GM23338 (cell line): ENCODE data around the gene NPHP3. TPM values are rescaled to one million over a fixed set of nuclear protein-coding genes. Genes with fewer than 3 reads are reported as not detected.

ENCODE experiments used
- ATAC-seq: fragments of 200-7000 bp; cut with Tn5 transposase; 3 replicates; pipeline ENCODE4 v1.9.1; 2020
- DNase-seq: peaks from one replicate; pipeline ENCODE4 v3.0.0-alpha.2; 2015; ENCODE audit warnings: low spot score
- H2AFZ ChIP-seq: fragments of 200-600 bp; sonication (generic); 2 replicates; pipeline ENCODE4 v1.8.0; 2016; ENCODE audit warnings: antibody characterized with exemption, mild to moderate bottlenecking, moderate library complexity
- H3F3A ChIP-seq: fragments of 200-600 bp; sonication (generic); replicated peaks from 2 replicates; pipeline ENCODE4 v1.8.0; 2017; ENCODE audit warnings: antibody characterized with exemption, mixed run types, low read depth
- H3K27ac ChIP-seq: fragments of 200-600 bp; sonication (generic); 2 replicates; pipeline ENCODE4 v1.6.1; 2016; ENCODE audit warnings: low read depth
- H3K27me3 ChIP-seq: fragments of 200-600 bp; sonication (generic); 2 replicates; pipeline ENCODE4 v1.8.0; 2016; ENCODE audit warnings: mild to moderate bottlenecking, mixed run types, moderate library complexity; ENCODE audit not compliant: insufficient read depth
- H3K36me3 ChIP-seq: fragments of 200-600 bp; sonication (generic); 2 replicates; pipeline ENCODE4 v1.8.0; 2016; ENCODE audit warnings: mild to moderate bottlenecking; ENCODE audit not compliant: insufficient read depth
- H3K4me1 ChIP-seq: fragments of 200-600 bp; sonication (generic); 2 replicates; pipeline ENCODE4 v1.8.0; 2016; ENCODE audit warnings: mild to moderate bottlenecking, moderate library complexity; ENCODE audit not compliant: insufficient read depth
- H3K4me2 ChIP-seq: fragments of 200-600 bp; sonication (generic); 2 replicates; pipeline ENCODE4 v1.7.1; 2017; ENCODE audit warnings: mixed run types
- H3K4me3 ChIP-seq: fragments of 200-600 bp; sonication (generic); 2 replicates; pipeline ENCODE4 v1.6.1; 2016; ENCODE audit warnings: mixed run types
- H3K79me2 ChIP-seq: fragments of 200-600 bp; sonication (generic); replicated peaks from 2 replicates; pipeline ENCODE4 v1.8.0; 2017; ENCODE audit warnings: mild to moderate bottlenecking; ENCODE audit not compliant: insufficient read depth
- H3K9me2 ChIP-seq: fragments of 200-600 bp; sonication (generic); 2 replicates; pipeline ENCODE4 v1.8.0; 2017; ENCODE audit not compliant: insufficient read depth
- H4K20me1 ChIP-seq: fragments of 200-600 bp; sonication (generic); replicated peaks from 2 replicates; pipeline ENCODE4 v1.8.0; 2017; ENCODE audit warnings: mild to moderate bottlenecking; ENCODE audit not compliant: insufficient read depth
- H3K27ac Mint-ChIP-seq: 2 replicates; pipeline ENCODE4 v1.8.0; 2020; ENCODE audit warnings: inconsistent platforms, mild to moderate bottlenecking, moderate library complexity, mixed read lengths
- H3K27me3 Mint-ChIP-seq: 3 replicates; pipeline ENCODE4 v1.8.0; 2022; ENCODE audit warnings: low read depth, mild to moderate bottlenecking, moderate library complexity, mixed read lengths, inconsistent platforms; ENCODE audit not compliant: insufficient read depth, poor library complexity
- H3K36me3 Mint-ChIP-seq: 3 replicates; pipeline ENCODE4 v1.8.0; 2021; ENCODE audit warnings: low read depth, mild to moderate bottlenecking, inconsistent platforms, moderate library complexity, mixed read lengths
- H3K4me1 Mint-ChIP-seq: 3 replicates; pipeline ENCODE4 v1.8.0; 2020; ENCODE audit warnings: mild to moderate bottlenecking, inconsistent platforms, mixed read lengths
- H3K4me3 Mint-ChIP-seq: 3 replicates; pipeline ENCODE4 v1.8.0; 2021; ENCODE audit warnings: moderate library complexity, mild to moderate bottlenecking, inconsistent platforms, mixed read lengths
- H3K9me3 Mint-ChIP-seq: 3 replicates; pipeline ENCODE4 v1.8.0; 2020; ENCODE audit warnings: moderate library complexity, mild to moderate bottlenecking, inconsistent platforms, mixed read lengths
- EZH2 ChIP-seq: fragments of 200-600 bp; sonication (generic); IDR thresholded peaks from one replicate; pipeline ENCODE4 v1.8.0; 2017; ENCODE audit warnings: antibody characterized with exemption, mild to moderate bottlenecking, low read depth; ENCODE audit not compliant: unreplicated experiment
- EZH2phosphoT487 ChIP-seq: fragments of 200-600 bp; sonication (generic); IDR thresholded peaks from one replicate; pipeline ENCODE4 v1.8.1; 2018; ENCODE audit warnings: antibody characterized with exemption; ENCODE audit not compliant: unreplicated experiment
- JUNB ChIP-seq: IDR thresholded peaks from one replicate; pipeline ENCODE4 v1.6.1; 2016; ENCODE audit warnings: antibody characterized with exemption; ENCODE audit not compliant: unreplicated experiment
- NANOG ChIP-seq: IDR thresholded peaks from 2 replicates; pipeline ENCODE4 v1.6.1; 2016; ENCODE audit warnings: antibody characterized with exemption, borderline replicate concordance
- POLR2AphosphoS5 ChIP-seq: IDR thresholded peaks from 2 replicates; pipeline ENCODE4 v1.6.1; 2016; ENCODE audit warnings: antibody characterized with exemption, low read depth
- STAT1 ChIP-seq: IDR thresholded peaks from one replicate; pipeline ENCODE4 v1.6.1; 2016; ENCODE audit warnings: antibody characterized with exemption; ENCODE audit not compliant: unreplicated experiment
- polyA plus RNA-seq: library from polyadenylated mRNA; unstranded; fragments of >200 nt; fragmentation: Nextera tagmentation; extraction: Ambion mirVana; gene quantifications from 2 replicates; pipeline ENCODE4 v1.2.1, GENCODE V29; 2016
- total RNA-seq: library from RNA; depleted of rRNA; stranded (reverse); fragments of >200 nt; shearing (Covaris generic); gene quantifications from 2 replicates; pipeline ENCODE4 v1.2.3, GENCODE V29; 2014
- TF ChIP-seq, protein P1 (sequence below): fragments of 250-450 bp; sonication (Bioruptor Pico); IDR thresholded peaks from 2 replicates; pipeline ENCODE4 v1.5.0; 2020; ENCODE audit warnings: mild to moderate bottlenecking, moderate library complexity
- TF ChIP-seq, protein P2 (sequence below), 2 experiments: fragments of 200-600 bp in 1 of 2; sonication (generic) in 1 of 2; conservative IDR thresholded peaks; 2 replicates each; pipeline versions ENCODE4 v1.5.1 to v1.6.1; 2016 to 2017; ENCODE audit warnings: antibody characterized with exemption in 2 of 2, low read depth in 2 of 2, mild to moderate bottlenecking in 2 of 2, moderate library complexity in 1 of 2
- TF ChIP-seq, protein P3 (sequence below): IDR thresholded peaks from 2 replicates; pipeline ENCODE4 v1.6.1; 2016; ENCODE audit warnings: antibody characterized with exemption
- TF ChIP-seq, protein P4 (sequence below): IDR thresholded peaks from one replicate; pipeline ENCODE4 v1.6.1; 2018; ENCODE audit warnings: antibody characterized with exemption; ENCODE audit not compliant: unreplicated experiment

The NPHP3 gene
- total and polyA plus RNA-seq, 2 experiments from 2014 or later, result 8.4 to 12.0 TPM

DNA sequence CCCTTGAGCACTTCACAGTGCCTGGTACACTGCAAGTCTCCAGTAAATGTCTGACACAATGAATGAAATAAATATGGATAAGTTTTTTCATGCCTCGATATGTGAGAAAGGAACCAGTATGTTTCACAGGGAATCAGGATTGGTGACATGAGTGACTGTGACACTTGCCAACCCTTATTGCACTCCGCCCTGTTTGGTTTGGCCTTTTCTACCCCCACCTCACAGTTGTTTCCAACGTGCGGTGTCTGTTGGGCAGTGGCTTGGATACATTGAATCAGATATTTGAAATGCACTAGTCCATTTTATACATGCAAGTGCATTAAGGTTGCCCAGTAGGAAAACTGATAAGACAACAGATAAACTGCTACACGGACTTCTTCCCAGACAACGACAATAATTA is 2.0 kb downstream of the NPHP3 start:
- no peaks in the 10 kb centered on the region for H3K9me3 Mint-ChIP-seq
- Histone ChIP-seq H2AFZ (no peak overlapping the region), H3K9me2 (no peaks in the 10 kb centered on the region), H4K20me1 (peaks cover 9% of the 10 kb centered on the region), H3K79me2 (peaks cover 16% of the 10 kb centered on the region), H3K27me3 (no peaks in the 10 kb centered on the region), H3K4me2 (peak overlapping the region; percentile 76), H3K4me3 (peak overlapping the region; percentile 77), H3K36me3 (no peaks in the 10 kb centered on the region), H3F3A (peaks cover 6% of the 10 kb centered on the region; the same call in 1 of the 2 replicates), H3K27ac (peak overlapping the region; percentile 4; the same call in 1 of the 2 replicates), H3K4me1 (peaks cover 20% of the 10 kb centered on the region)
- H3K4me1 Mint-ChIP-seq, result peaks cover 20% of the 10 kb centered on the region
- H3K36me3 Mint-ChIP-seq, result peaks cover 7% of the 10 kb centered on the region; the same call in 2 of the 3 replicates
- ATAC-seq (no peak), DNase-seq (no peak)
- peaks cover 10% of the 10 kb centered on the region for H3K27me3 Mint-ChIP-seq
- H3K27ac Mint-ChIP-seq, result no peak overlapping the region
- peak overlapping the region; percentile 92 for H3K4me3 Mint-ChIP-seq
- TF ChIP-seq NANOG (no peak), EZH2phosphoT487 (no peak), EZH2 (no peak), POLR2AphosphoS5 (no peak), JUNB (no peak), STAT1 (no peak)
- TF ChIP-seq, protein P1, sequence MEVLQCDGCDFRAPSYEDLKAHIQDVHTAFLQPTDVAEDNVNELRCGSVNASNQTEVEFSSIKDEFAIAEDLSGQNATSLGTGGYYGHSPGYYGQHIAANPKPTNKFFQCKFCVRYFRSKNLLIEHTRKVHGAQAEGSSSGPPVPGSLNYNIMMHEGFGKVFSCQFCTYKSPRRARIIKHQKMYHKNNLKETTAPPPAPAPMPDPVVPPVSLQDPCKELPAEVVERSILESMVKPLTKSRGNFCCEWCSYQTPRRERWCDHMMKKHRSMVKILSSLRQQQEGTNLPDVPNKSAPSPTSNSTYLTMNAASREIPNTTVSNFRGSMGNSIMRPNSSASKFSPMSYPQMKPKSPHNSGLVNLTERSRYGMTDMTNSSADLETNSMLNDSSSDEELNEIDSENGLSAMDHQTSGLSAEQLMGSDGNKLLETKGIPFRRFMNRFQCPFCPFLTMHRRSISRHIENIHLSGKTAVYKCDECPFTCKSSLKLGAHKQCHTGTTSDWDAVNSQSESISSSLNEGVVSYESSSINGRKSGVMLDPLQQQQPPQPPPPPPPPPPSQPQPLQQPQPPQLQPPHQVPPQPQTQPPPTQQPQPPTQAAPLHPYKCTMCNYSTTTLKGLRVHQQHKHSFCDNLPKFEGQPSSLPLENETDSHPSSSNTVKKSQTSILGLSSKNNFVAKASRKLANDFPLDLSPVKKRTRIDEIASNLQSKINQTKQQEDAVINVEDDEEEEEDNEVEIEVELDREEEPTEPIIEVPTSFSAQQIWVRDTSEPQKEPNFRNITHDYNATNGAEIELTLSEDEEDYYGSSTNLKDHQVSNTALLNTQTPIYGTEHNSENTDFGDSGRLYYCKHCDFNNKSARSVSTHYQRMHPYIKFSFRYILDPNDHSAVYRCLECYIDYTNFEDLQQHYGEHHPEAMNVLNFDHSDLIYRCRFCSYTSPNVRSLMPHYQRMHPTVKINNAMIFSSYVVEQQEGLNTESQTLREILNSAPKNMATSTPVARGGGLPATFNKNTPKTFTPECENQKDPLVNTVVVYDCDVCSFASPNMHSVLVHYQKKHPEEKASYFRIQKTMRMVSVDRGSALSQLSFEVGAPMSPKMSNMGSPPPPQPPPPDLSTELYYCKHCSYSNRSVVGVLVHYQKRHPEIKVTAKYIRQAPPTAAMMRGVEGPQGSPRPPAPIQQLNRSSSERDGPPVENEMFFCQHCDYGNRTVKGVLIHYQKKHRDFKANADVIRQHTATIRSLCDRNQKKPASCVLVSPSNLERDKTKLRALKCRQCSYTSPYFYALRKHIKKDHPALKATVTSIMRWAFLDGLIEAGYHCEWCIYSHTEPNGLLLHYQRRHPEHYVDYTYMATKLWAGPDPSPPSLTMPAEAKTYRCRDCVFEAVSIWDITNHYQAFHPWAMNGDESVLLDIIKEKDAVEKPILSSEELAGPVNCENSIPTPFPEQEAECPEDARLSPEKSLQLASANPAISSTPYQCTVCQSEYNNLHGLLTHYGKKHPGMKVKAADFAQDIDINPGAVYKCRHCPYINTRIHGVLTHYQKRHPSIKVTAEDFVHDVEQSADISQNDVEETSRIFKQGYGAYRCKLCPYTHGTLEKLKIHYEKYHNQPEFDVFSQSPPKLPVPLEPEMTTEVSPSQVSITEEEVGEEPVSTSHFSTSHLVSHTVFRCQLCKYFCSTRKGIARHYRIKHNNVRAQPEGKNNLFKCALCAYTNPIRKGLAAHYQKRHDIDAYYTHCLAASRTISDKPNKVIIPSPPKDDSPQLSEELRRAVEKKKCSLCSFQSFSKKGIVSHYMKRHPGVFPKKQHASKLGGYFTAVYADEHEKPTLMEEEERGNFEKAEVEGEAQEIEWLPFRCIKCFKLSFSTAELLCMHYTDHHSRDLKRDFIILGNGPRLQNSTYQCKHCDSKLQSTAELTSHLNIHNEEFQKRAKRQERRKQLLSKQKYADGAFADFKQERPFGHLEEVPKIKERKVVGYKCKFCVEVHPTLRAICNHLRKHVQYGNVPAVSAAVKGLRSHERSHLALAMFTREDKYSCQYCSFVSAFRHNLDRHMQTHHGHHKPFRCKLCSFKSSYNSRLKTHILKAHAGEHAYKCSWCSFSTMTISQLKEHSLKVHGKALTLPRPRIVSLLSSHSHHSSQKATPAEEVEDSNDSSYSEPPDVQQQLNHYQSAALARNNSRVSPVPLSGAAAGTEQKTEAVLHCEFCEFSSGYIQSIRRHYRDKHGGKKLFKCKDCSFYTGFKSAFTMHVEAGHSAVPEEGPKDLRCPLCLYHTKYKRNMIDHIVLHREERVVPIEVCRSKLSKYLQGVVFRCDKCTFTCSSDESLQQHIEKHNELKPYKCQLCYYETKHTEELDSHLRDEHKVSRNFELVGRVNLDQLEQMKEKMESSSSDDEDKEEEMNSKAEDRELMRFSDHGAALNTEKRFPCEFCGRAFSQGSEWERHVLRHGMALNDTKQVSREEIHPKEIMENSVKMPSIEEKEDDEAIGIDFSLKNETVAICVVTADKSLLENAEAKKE (CRISPR knock-in tag), result no peak
- TF ChIP-seq, protein P2, sequence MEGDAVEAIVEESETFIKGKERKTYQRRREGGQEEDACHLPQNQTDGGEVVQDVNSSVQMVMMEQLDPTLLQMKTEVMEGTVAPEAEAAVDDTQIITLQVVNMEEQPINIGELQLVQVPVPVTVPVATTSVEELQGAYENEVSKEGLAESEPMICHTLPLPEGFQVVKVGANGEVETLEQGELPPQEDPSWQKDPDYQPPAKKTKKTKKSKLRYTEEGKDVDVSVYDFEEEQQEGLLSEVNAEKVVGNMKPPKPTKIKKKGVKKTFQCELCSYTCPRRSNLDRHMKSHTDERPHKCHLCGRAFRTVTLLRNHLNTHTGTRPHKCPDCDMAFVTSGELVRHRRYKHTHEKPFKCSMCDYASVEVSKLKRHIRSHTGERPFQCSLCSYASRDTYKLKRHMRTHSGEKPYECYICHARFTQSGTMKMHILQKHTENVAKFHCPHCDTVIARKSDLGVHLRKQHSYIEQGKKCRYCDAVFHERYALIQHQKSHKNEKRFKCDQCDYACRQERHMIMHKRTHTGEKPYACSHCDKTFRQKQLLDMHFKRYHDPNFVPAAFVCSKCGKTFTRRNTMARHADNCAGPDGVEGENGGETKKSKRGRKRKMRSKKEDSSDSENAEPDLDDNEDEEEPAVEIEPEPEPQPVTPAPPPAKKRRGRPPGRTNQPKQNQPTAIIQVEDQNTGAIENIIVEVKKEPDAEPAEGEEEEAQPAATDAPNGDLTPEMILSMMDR (conservative IDR thresholded peaks at IDR 0.05; ENCODE audit: low read depth in 2 of 2), result no peak
- TF ChIP-seq, protein P3, sequence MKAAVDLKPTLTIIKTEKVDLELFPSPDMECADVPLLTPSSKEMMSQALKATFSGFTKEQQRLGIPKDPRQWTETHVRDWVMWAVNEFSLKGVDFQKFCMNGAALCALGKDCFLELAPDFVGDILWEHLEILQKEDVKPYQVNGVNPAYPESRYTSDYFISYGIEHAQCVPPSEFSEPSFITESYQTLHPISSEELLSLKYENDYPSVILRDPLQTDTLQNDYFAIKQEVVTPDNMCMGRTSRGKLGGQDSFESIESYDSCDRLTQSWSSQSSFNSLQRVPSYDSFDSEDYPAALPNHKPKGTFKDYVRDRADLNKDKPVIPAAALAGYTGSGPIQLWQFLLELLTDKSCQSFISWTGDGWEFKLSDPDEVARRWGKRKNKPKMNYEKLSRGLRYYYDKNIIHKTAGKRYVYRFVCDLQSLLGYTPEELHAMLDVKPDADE, result no peak
- TF ChIP-seq, protein P4, sequence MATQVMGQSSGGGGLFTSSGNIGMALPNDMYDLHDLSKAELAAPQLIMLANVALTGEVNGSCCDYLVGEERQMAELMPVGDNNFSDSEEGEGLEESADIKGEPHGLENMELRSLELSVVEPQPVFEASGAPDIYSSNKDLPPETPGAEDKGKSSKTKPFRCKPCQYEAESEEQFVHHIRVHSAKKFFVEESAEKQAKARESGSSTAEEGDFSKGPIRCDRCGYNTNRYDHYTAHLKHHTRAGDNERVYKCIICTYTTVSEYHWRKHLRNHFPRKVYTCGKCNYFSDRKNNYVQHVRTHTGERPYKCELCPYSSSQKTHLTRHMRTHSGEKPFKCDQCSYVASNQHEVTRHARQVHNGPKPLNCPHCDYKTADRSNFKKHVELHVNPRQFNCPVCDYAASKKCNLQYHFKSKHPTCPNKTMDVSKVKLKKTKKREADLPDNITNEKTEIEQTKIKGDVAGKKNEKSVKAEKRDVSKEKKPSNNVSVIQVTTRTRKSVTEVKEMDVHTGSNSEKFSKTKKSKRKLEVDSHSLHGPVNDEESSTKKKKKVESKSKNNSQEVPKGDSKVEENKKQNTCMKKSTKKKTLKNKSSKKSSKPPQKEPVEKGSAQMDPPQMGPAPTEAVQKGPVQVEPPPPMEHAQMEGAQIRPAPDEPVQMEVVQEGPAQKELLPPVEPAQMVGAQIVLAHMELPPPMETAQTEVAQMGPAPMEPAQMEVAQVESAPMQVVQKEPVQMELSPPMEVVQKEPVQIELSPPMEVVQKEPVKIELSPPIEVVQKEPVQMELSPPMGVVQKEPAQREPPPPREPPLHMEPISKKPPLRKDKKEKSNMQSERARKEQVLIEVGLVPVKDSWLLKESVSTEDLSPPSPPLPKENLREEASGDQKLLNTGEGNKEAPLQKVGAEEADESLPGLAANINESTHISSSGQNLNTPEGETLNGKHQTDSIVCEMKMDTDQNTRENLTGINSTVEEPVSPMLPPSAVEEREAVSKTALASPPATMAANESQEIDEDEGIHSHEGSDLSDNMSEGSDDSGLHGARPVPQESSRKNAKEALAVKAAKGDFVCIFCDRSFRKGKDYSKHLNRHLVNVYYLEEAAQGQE, result no peak
